Hepatocyte (in vitro differentiated cells): ENCODE data around the gene ERC2.

ENCODE experiments used
- CTCF ChIP-seq: fragments of 200-600 bp; sonication (generic); IDR thresholded peaks from 2 replicates; pipeline ENCODE4 v1.5.1; 2016; ENCODE audit warnings: antibody characterized with exemption, mild to moderate bottlenecking; ENCODE audit not compliant: poor library complexity
- EZH2 ChIP-seq: fragments of 200-600 bp; sonication (generic); IDR thresholded peaks from 2 replicates; pipeline ENCODE4 v1.6.1; 2016; ENCODE audit warnings: antibody characterized with exemption, mild to moderate bottlenecking, borderline replicate concordance
- EZH2phosphoT487 ChIP-seq: fragments of 200-600 bp; sonication (generic); IDR thresholded peaks from one replicate; pipeline ENCODE4 v1.6.1; 2018; ENCODE audit warnings: antibody characterized with exemption, mild to moderate bottlenecking, low read depth, moderate library complexity; ENCODE audit not compliant: unreplicated experiment, severe bottlenecking

GRCh38 chr3:56144805-56145204 lies 323.5 kb downstream of the ERC2 start:
- TF ChIP-seq CTCF (no peak), EZH2 (no peak), EZH2phosphoT487 (no peak)
